Fibroblast of the aortic adventitia (primary cell): Measurements from ENCODE around the gene MARS1. TPM values are rescaled to one million over a fixed set of nuclear protein-coding genes. Genes with fewer than 3 reads are reported as not detected.
A peak's percentile ranks its signal among the peaks of the same experiment; 100 is the strongest.

ENCODE experiments used
- DNase-seq: peaks from one replicate; pipeline ENCODE4 v3.0.0-alpha.2; 2010; ENCODE audit warnings: low read depth
- H3K4me3 ChIP-seq: 2 replicates; pipeline ENCODE4 v1.5.1; 2011; ENCODE audit warnings: low read depth, mild to moderate bottlenecking, control low read depth, low read length, moderate library complexity
- CTCF ChIP-seq: IDR thresholded peaks from 2 replicates; pipeline ENCODE4 v1.5.1; 2011; ENCODE audit warnings: mild to moderate bottlenecking, low read length, control low read depth, inconsistent platforms; ENCODE audit not compliant: insufficient read depth
- total RNA-seq: library from RNA; depleted of rRNA; stranded (reverse); fragments of >200 nt; gene quantifications from 2 replicates; pipeline ENCODE4 v1.2.3, GENCODE V29; 2012; ENCODE audit warnings: low replicate concordance

MARS1 gene
- total RNA-seq, 1 donor: 185 TPM

GRCh38 chr12:57472391-57472790, 15.5 kb upstream of the MARS1 start:
- no peak overlapping the region for H3K4me3 ChIP-seq
- TF ChIP-seq CTCF: no peak
- no peak for DNase-seq

- no peak overlapping the region for H3K4me3 ChIP-seq
- no peak for DNase-seq
- no peak for TF ChIP-seq CTCF
These were observed 14.5 kb upstream of the MARS1 start for GRCh38 chr12:57473392-57473791.

GRCh38 chr12:57473886-57474285, 14.0 kb upstream of the MARS1 start:
- H3K4me3 ChIP-seq: no peak overlapping the region
- TF ChIP-seq CTCF: no peak
- no peak for DNase-seq

- no peak for TF ChIP-seq CTCF
- DNase-seq: no peak
- H3K4me3 ChIP-seq: no peak overlapping the region
These were observed 13.4 kb upstream of the MARS1 start for GRCh38 chr12:57474430-57474829.

GRCh38 chr12:57474862-57475261, 13.0 kb upstream of the MARS1 start:
- H3K4me3 ChIP-seq: no peak overlapping the region
- no peak for DNase-seq
- TF ChIP-seq CTCF: no peak

- TF ChIP-seq CTCF: no peak
- H3K4me3 ChIP-seq: no peak overlapping the region
- DNase-seq: peak; percentile 37
These were observed 12.4 kb upstream of the MARS1 start for GRCh38 chr12:57475271-57476161.
